Right cardiac atrium (tissue), 5 donors: ENCODE results near the gene TSPY8. TPM values are rescaled to one million over a fixed set of nuclear protein-coding genes. Genes with fewer than 3 reads are reported as not detected.
A peak's percentile ranks its signal among the peaks of the same experiment; 100 is the strongest.
"Not testable (repeated sequence)": the region's sequence is repeated elsewhere in the genome, so short reads cannot be mapped to it uniquely, and the experiment has no call there.

Source experiments
- ATAC-seq, 2 donors: fragments of 200-7000 bp; cut with Tn5 transposase; one replicate each; pipeline versions ENCODE4 v1.8.0 to v1.9.1; 2020; ENCODE audit warnings: moderate library complexity in 2 of 2, mild to moderate bottlenecking in 1 of 2
- DNase-seq, 3 donors: peaks; one replicate each; pipeline ENCODE4 v3.0.0-alpha.2; 2020
- H3K27ac ChIP-seq: one replicate; pipeline ENCODE4 v1.5.1; 2013; ENCODE audit warnings: mild to moderate bottlenecking, low read length, control low read depth, moderate library complexity
- H3K27me3 ChIP-seq: one replicate; pipeline ENCODE4 v1.6.1; 2013; ENCODE audit not compliant: control insufficient read depth, insufficient read depth
- H3K4me1 ChIP-seq: one replicate; pipeline ENCODE4 v1.6.1; 2013; ENCODE audit warnings: low read length; ENCODE audit not compliant: control insufficient read depth, insufficient read depth
- H3K4me3 ChIP-seq: one replicate; pipeline ENCODE4 v1.5.1; 2013; ENCODE audit warnings: low read length, control low read depth
- H3K9me3 ChIP-seq: one replicate; pipeline ENCODE4 v1.6.1; 2013; ENCODE audit warnings: low read length; ENCODE audit not compliant: control insufficient read depth
- WGBS: extraction: QIAGEN DNeasy Blood & Tissue Kit; methylation state at CpG from one replicate; pipeline ENCODE4 v1.1.7; 2013; 5-methylcytosine and 5-hydroxymethylcytosine counted together
- intact Hi-C, 4 donors: fragments of 100-400 bp; cut with DNase I; formaldehyde crosslinking; loops; one replicate each; pipeline versions ENCODE4 v1.11.0 to v1.14.0; 2022 to 2023
- long read RNA-seq, 4 donors: library from polyadenylated mRNA; unstranded; transcript quantifications; one replicate each; pipeline ENCODE4 v2.0.0, GENCODE V29; 2020 to 2021
- polyA plus RNA-seq: library from polyadenylated mRNA; stranded (reverse); fragments of 200-250 nt; gene quantifications from one replicate; pipeline ENCODE4 v1.2.3, GENCODE V29; 2013
- total RNA-seq, 4 donors: library from RNA; stranded (reverse); fragmentation: NEBNext Ultra II Directional; extraction: Animal tissue kit (Norgen Biotek cat#: 25700); gene quantifications; one replicate each; pipeline ENCODE4 v1.2.1, GENCODE V29; 2021
- donor health status: healthy with polysubstance abuse.
- donor health status: DM: no; HTN: yes; CAD: no.
- donor health status: DM: no; HTN: no; CAD: no.
- donor health status: DM: no; HTN: yes; CAD: no; lungs with severe emphysema.
- donor health status: DM: yes; HTN: yes; CAD: no.

Gene TSPY8, protein sequence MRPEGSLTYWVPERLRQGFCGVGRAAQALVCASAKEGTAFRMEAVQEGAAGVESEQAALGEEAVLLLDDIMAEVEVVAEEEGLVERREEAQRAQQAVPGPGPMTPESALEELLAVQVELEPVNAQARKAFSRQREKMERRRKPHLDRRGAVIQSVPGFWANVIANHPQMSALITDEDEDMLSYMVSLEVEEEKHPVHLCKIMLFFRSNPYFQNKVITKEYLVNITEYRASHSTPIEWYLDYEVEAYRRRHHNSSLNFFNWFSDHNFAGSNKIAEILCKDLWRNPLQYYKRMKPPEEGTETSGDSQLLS
- total RNA-seq (not detected), polyA plus RNA-seq (not detected)
- long read RNA-seq, donor 1: 0 reads
- long read RNA-seq, donor 2: 0 reads
- long read RNA-seq, donor 3: 0 reads
- long read RNA-seq, donor 4: 0 reads

DNA sequence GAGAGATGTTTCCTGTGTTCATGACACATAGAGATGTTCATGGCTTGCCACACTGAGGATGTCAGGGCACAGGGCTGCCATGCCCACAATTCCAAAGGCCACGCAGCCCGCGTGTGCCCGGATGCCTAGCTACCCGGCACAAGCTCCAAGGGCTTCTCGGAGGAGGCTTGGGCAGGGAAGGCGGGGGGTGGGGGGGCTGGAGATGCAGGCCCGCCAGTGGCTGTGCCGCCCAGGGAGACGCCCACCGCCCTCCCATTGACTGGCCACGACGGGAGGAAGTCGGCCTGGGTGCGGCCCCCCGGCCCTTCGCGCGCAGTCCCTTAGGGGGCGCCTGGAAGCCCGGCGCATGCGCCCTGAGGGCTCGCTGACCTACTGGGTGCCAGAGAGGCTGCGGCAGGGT lies at the start of gene TSPY8:
Gene TSPY8 (plus strand): TSS at position 301 of the 400 bp plus-strand sequence. CDS start 46 bp downstream, at position 347.
- H3K9me3 ChIP-seq, ATAC-seq, H3K4me3 ChIP-seq, intact Hi-C loops, H3K27me3 ChIP-seq, H3K4me1 ChIP-seq, H3K27ac ChIP-seq, DNase-seq: not testable (repeated sequence)
- 85% methylated on average over 5 of the region's 25 CpGs for WGBS

DNA sequence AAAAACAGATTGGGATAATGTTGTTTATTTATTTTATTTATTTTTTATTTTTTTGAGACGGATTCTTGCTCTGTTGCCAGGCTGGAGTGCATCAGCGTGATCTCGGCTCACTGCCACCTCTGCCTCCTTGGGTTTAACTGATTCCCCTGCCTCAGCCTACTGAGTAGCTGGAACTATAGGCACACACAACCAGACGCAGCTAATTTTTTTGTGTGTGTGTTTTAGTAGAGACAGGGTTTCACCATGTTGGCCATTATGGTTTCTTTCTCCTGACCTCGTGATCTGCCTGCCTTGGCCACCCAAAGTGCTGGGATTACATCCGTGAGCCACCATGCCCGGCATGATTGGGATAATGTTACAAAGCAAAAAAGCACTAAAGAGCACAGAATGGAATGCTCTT lies 36.6 kb upstream of the TSPY8 start:
- H3K4me3 ChIP-seq: no peak overlapping the region
- intact Hi-C loops: no loop called here
- 55% methylated on average over 7 of the region's 7 CpGs for WGBS

DNA sequence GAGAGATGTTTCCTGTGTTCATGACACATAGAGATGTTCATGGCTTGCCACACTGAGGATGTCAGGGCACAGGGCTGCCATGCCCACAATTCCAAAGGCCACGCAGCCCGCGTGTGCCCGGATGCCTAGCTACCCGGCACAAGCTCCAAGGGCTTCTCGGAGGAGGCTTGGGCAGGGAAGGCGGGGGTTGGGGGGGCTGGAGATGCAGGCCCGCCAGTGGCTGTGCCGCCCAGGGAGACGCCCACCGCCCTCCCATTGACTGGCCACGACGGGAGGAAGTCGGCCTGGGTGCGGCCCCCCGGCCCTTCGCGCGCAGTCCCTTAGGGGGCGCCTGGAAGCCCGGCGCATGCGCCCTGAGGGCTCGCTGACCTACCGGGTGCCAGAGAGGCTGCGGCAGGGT lies 20.4 kb upstream of the TSPY8 start, which contains the start of gene TSPY4:
Gene TSPY4 (plus strand): TSS at position 301 of the 400 bp plus-strand sequence. CDS start 46 bp downstream, at position 347.
- H3K9me3 ChIP-seq, H3K27ac ChIP-seq, H3K4me1 ChIP-seq, intact Hi-C loops, H3K27me3 ChIP-seq, DNase-seq, ATAC-seq, H3K4me3 ChIP-seq: not testable (repeated sequence)
- WGBS: 81% methylated on average over 7 of the region's 26 CpGs

More for the DNA sequence above, 36.6 kb upstream of the TSPY8 start:
- DNase-seq (no peak), ATAC-seq (no peak)
- Histone ChIP-seq H3K27me3 (no peaks in the 10 kb centered on the region), H3K9me3 (no peaks in the 10 kb centered on the region), H3K27ac (no peak overlapping the region), H3K4me1 (no peaks in the 10 kb centered on the region)

DNA sequence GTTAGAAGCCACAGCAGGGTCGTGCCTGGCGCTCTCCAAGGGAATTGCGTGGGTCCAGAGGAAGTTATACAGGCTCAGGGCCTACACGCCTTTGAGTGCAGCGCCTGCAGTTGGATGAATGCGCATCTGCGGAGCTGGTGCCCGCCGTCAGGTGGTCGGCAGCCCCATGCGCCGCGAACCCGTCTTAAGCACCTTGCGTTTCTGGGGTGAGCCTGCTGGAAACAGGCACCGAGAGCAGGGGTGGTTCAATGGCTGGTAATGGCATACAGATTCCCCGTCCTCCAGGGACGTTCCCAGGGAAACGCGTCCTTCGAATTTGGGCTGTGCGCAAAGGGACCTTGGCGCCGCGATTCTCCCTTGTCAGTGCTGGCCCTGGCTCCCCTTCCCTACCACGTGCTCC lies 38.9 kb downstream of the TSPY8 start:
- intact Hi-C loops, ATAC-seq, H3K27me3 ChIP-seq, H3K27ac ChIP-seq, H3K4me1 ChIP-seq, H3K4me3 ChIP-seq, H3K9me3 ChIP-seq: not testable (repeated sequence)
- peak in 1 of 3 donors; percentile 13 for DNase-seq
- 87% methylated on average over 13 of the region's 26 CpGs for WGBS

DNA sequence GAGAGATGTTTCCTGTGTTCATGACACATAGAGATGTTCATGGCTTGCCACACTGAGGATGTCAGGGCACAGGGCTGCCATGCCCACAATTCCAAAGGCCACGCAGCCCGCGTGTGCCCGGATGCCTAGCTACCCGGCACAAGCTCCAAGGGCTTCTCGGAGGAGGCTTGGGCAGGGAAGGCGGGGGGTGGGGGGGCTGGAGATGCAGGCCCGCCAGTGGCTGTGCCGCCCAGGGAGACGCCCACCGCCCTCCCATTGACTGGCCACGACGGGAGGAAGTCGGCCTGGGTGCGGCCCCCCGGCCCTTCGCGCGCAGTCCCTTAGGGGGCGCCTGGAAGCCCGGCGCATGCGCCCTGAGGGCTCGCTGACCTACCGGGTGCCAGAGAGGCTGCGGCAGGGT lies 40.5 kb downstream of the TSPY8 start, which contains the start of gene TSPY3:
Gene TSPY3 (plus strand): TSS at position 301 of the 400 bp plus-strand sequence. CDS start 46 bp downstream, at position 347.
- intact Hi-C loops, DNase-seq, ATAC-seq, H3K27ac ChIP-seq, H3K9me3 ChIP-seq, H3K27me3 ChIP-seq, H3K4me1 ChIP-seq, H3K4me3 ChIP-seq: not testable (repeated sequence)
- no CpG with 5 or more reads among the region's 26 CpGs for WGBS

Other genes with a start within 250 kb of the TSPY8 start
- not detected for gene TSPY4, start 20.3 kb upstream of the TSPY8 start, total RNA-seq
- not detected for gene TSPY4, start 20.3 kb upstream of the TSPY8 start, polyA plus RNA-seq
- not detected for gene TSPY3, start 40.6 kb downstream of the TSPY8 start, total RNA-seq
- not detected for gene TSPY3, start 40.6 kb downstream of the TSPY8 start, polyA plus RNA-seq
- not detected for gene TSPY1, start 109.2 kb downstream of the TSPY8 start, total RNA-seq
- gene TSPY1, start 109.2 kb downstream of the TSPY8 start, polyA plus RNA-seq: not detected
- not detected for gene TSPY9, start 129.5 kb downstream of the TSPY8 start, total RNA-seq
- not detected for gene TSPY9, start 129.5 kb downstream of the TSPY8 start, polyA plus RNA-seq
- not detected for gene TSPY10, start 170.1 kb downstream of the TSPY8 start, total RNA-seq
- gene TSPY10, start 170.1 kb downstream of the TSPY8 start, polyA plus RNA-seq: not detected